AG09319 (cell line): ENCODE measurements around the gene CDK5RAP2.
A peak's percentile ranks its signal among the peaks of the same experiment; 100 is the strongest.

Experiments
- DNase-seq: peaks from one replicate; pipeline ENCODE4 v3.0.0-alpha.2; 2010; ENCODE audit warnings: low read depth; ENCODE audit errors: extremely low read depth
- TF ChIP-seq, protein P1 (sequence below): IDR thresholded peaks from 2 replicates; pipeline ENCODE4 v1.5.1; 2011; ENCODE audit warnings: low read depth, mild to moderate bottlenecking, inconsistent platforms, low read length, moderate library complexity

Gene CDK5RAP2

DNA sequence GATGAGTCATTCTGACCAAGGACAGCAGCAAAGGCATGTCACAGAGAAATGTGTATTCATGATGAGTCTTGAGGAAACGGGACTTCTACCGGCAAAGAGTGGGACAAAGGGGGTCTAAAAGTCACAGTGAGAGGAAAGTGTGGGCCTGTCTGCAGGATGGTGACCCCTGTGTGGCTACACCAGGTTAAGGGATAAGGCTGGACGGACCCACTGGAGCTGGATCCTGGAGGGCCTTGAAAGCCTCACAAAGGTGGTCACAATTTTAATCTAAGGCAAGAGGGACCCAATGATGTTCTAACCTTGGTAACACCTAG lies 176.5 kb downstream of the CDK5RAP2 start:
- DNase-seq, result no peak
- TF ChIP-seq, protein P1, sequence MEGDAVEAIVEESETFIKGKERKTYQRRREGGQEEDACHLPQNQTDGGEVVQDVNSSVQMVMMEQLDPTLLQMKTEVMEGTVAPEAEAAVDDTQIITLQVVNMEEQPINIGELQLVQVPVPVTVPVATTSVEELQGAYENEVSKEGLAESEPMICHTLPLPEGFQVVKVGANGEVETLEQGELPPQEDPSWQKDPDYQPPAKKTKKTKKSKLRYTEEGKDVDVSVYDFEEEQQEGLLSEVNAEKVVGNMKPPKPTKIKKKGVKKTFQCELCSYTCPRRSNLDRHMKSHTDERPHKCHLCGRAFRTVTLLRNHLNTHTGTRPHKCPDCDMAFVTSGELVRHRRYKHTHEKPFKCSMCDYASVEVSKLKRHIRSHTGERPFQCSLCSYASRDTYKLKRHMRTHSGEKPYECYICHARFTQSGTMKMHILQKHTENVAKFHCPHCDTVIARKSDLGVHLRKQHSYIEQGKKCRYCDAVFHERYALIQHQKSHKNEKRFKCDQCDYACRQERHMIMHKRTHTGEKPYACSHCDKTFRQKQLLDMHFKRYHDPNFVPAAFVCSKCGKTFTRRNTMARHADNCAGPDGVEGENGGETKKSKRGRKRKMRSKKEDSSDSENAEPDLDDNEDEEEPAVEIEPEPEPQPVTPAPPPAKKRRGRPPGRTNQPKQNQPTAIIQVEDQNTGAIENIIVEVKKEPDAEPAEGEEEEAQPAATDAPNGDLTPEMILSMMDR, result no peak

DNA sequence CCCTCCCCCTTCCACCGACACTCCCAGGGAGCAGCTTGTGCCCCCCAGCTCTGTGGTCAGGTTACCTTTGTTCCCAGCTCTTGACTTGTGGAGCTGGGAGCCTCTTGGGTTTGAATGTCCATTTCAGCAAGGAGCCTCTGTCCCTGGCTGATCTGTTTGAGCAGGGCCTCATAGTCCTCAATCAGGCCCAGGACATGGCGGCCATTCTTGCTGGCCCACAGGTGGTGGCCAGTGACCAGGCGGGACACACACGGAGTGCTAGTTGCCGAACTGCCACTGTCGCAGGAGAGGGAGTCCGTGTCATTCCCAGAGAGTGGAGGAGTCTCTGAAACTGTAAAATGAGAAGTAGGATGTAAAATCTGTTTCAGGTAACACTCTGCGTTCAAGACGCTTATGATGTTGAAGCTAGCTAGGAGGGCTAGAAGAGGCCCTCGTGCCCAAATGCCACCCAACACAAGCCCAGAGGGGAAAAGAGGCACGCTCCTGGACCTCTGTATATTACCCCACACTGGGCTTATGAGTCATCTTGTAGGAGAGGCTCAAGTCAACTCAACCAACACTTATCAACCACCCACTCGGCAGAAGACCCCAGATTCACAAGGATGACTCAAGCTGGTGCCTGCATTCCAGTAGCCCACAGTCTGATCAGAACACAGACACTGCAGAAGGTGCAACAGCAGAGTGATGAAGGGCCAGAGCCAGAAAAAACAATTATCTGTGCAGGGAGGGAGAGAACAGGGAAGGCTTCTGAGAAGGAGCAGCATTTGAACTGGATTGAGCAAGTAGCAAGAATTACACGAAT lies 177.0 kb downstream of the CDK5RAP2 start:
- TF ChIP-seq, protein P1, result no peak
- DNase-seq, result peak; percentile 77

DNA sequence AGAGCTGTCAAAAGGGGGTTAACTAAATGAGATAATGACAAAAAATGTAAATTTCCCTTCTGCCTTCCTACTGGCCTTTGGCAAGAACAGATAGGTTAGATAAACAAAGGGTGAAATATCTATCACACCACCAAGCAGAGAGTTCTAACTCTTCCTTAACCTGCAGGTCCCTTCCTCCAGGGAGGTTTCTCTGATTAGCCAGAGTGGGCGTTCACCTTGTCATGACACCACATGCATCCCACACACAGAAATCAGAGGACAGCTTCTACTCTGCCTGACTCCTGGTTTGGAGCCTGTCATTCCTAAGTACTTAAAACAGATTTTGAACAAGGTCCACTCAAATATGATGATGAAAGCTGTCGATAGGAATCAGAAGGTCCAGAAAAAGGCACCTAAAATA lies 180.0 kb downstream of the CDK5RAP2 start:
- DNase-seq, result no peak
- TF ChIP-seq, protein P1, result no peak

DNA sequence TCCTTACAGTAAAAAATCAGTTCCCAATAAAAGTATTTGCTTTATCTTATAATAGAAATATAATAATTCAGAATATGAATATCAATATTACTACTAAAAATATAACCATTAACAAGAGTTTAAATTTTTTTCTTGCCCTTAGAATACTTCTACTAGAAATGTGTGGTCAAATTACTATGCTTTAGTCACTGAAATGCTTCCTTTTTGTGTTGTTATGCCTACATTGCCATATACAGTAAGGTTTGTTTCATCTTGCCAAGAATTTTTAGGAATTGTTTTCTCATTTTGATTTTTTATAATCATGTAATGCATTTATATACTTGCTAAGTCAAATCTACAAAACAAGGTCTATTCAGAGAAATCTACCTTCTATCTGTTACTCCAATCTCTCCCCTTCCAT lies 181.7 kb downstream of the CDK5RAP2 start:
- TF ChIP-seq, protein P1, result no peak
- DNase-seq, result no peak

DNA sequence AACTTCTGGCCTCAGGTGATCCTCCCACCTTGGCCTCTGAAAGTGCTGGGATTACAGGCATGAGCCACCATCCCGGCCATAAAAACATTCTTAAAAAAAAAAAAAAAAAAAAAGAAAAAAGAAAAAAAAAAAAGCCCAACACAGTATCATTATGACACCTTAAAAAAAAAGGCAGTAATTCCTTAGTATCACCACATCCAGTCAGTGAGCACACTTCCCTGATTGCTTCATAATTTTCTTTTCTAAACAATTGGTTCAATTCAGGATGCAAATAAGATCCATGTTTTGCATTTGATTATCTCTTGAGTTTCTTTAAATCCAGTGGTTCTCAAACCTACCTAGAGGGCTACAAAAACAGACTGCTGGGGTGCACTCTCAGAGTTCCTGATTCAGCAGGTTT lies 182.5 kb downstream of the CDK5RAP2 start:
- DNase-seq, result no peak
- TF ChIP-seq, protein P1, result no peak

DNA sequence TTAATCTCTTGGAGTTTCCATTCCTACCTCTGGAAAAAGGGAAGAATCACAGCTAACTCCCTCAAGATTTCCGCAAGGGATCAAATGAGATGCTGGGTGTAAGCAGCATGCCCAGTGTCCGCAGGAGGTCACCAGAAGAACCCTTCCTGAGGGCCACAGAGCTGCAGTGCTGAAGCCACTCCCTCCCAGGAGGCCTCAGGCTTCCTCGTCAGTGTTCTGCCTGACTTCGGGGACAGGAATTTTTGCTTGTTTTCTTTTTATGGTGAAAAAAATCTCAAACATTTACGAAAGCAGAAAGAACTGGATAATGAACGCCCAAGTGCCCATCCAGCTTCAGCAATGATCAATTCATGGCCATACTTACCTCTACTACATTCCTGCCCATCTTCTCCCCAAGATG lies 183.0 kb downstream of the CDK5RAP2 start:
- no peak for DNase-seq
- TF ChIP-seq, protein P1, result no peak

DNA sequence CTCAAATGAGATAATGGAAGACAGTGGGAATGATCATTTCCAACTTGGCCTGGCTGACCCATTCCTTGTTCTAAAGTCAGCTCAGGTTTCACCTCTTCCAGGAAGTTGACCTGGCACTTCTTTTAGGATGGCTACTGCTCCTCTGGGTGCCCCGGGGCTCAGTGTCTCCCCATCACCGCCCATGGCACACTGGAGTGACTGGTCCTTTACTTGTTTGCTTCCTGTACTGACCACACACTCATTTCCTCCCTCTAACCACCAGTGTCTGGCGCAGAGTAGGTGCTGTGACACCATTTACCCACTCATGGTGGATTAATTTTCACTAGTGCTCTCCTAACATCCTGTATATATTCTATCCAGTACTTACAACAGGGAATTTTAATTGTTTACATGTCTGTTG lies 183.5 kb downstream of the CDK5RAP2 start:
- TF ChIP-seq, protein P1, result no peak
- DNase-seq, result no peak
